Urinary bladder (tissue), 4 donors: ENCODE data around the gene AKR1A1. TPM values are rescaled to one million over a fixed set of nuclear protein-coding genes. Genes with fewer than 3 reads are reported as not detected.

ENCODE experiments used
- DNase-seq: peaks from one replicate; pipeline ENCODE4 v3.0.0-alpha.2; 2015; ENCODE audit errors: extremely low spot score
- H3K27ac ChIP-seq: one replicate; pipeline ENCODE4 v1.5.1; 2013; ENCODE audit warnings: low read depth, mild to moderate bottlenecking, moderate library complexity
- H3K36me3 ChIP-seq: one replicate; pipeline ENCODE4 v1.6.1; 2013; ENCODE audit warnings: mild to moderate bottlenecking, moderate library complexity; ENCODE audit not compliant: insufficient read depth
- H3K4me1 ChIP-seq: one replicate; pipeline ENCODE4 v1.6.1; 2013; ENCODE audit warnings: mild to moderate bottlenecking, moderate library complexity; ENCODE audit not compliant: insufficient read depth
- H3K4me3 ChIP-seq: one replicate; pipeline ENCODE4 v1.5.1; 2013; ENCODE audit warnings: low read depth, low read length
- WGBS: extraction: QIAGEN DNeasy Blood & Tissue Kit; methylation state at CpG from one replicate; pipeline ENCODE4 v1.1.7; 2013; 5-methylcytosine and 5-hydroxymethylcytosine counted together
- polyA plus RNA-seq: library from polyadenylated mRNA; stranded (reverse); fragments of 200-250 nt; gene quantifications from one replicate; pipeline ENCODE4 v1.2.3, GENCODE V29; 2013
- total RNA-seq: library from RNA; depleted of rRNA; stranded (reverse); fragments of >200 nt; gene quantifications from one replicate; pipeline ENCODE4 v1.2.3, GENCODE V29; 2014
- donor health status: healthy with polysubstance abuse.
- donor health status: healthy.

The AKR1A1 gene
- total and polyA plus RNA-seq, 2 donors = 76.1 to 101 TPM

GRCh38 chr1:45541193-45541592, 9.4 kb upstream of the AKR1A1 start:
- Histone ChIP-seq H3K36me3 (no peaks in the 10 kb centered on the region), H3K4me3 (no peak overlapping the region), H3K27ac (no peak overlapping the region), H3K4me1 (no peaks in the 10 kb centered on the region)
- no peak for DNase-seq
- WGBS = 91% methylated on average over 1 of the region's 1 CpG

GRCh38 chr1:45542591-45542990, 8.0 kb upstream of the AKR1A1 start:
- Histone ChIP-seq H3K4me3 (no peak overlapping the region), H3K4me1 (no peaks in the 10 kb centered on the region), H3K27ac (no peak overlapping the region), H3K36me3 (no peaks in the 10 kb centered on the region)
- no peak for DNase-seq
- WGBS = 77% methylated on average over 4 of the region's 4 CpGs

- 34% methylated on average over 8 of the region's 8 CpGs for WGBS
- no peaks in the 10 kb centered on the region for H3K36me3 ChIP-seq
- DNase-seq = no peak
- H3K4me3 ChIP-seq = no peak overlapping the region
- no peaks in the 10 kb centered on the region for H3K4me1 ChIP-seq
- no peak overlapping the region for H3K27ac ChIP-seq
Observed at GRCh38 chr1:45543581-45544417, 6.8 kb upstream of the AKR1A1 start.

- Histone ChIP-seq H3K4me1 (no peaks in the 10 kb centered on the region), H3K36me3 (no peaks in the 10 kb centered on the region), H3K27ac (no peak overlapping the region), H3K4me3 (no peak overlapping the region)
- WGBS = 80% methylated on average over 4 of the region's 4 CpGs
- no peak for DNase-seq
Observed at GRCh38 chr1:45544530-45544929, 6.1 kb upstream of the AKR1A1 start.

- WGBS = 52% methylated on average over 6 of the region's 6 CpGs
- no peak for DNase-seq
- H3K36me3 ChIP-seq = no peaks in the 10 kb centered on the region
- H3K27ac ChIP-seq = no peak overlapping the region
- H3K4me3 ChIP-seq = no peak overlapping the region
- H3K4me1 ChIP-seq = no peaks in the 10 kb centered on the region
Observed at GRCh38 chr1:45545019-45545493, 5.6 kb upstream of the AKR1A1 start.

- 85% methylated on average over 7 of the region's 7 CpGs for WGBS
- no peak for DNase-seq
- H3K4me1 ChIP-seq = no peaks in the 10 kb centered on the region
Observed at GRCh38 chr1:45545553-45546310, 4.9 kb upstream of the AKR1A1 start.

GRCh38 chr1:45551684-45552083, 1.1 kb downstream of the AKR1A1 start:
- no peak for DNase-seq
- 20% methylated on average over 3 of the region's 3 CpGs for WGBS
- Histone ChIP-seq H3K4me3 (peak overlapping the region; percentile 48), H3K27ac (no peak overlapping the region), H3K4me1 (no peaks in the 10 kb centered on the region), H3K36me3 (no peaks in the 10 kb centered on the region)

More at GRCh38 chr1:45545553-45546310, 4.9 kb upstream of the AKR1A1 start:
- no peak overlapping the region for H3K27ac ChIP-seq
- no peaks in the 10 kb centered on the region for H3K36me3 ChIP-seq
- no peak overlapping the region for H3K4me3 ChIP-seq

GRCh38 chr1:45552331-45552730, 1.7 kb downstream of the AKR1A1 start:
- no peak for DNase-seq
- Histone ChIP-seq H3K4me3 (no peak overlapping the region), H3K4me1 (no peaks in the 10 kb centered on the region), H3K27ac (no peak overlapping the region), H3K36me3 (no peaks in the 10 kb centered on the region)
- 87% methylated on average over 1 of the region's 1 CpG for WGBS

- H3K27ac ChIP-seq = no peak overlapping the region
- WGBS = 81% methylated on average over 6 of the region's 6 CpGs
- no peak overlapping the region for H3K4me3 ChIP-seq
- DNase-seq = no peak
- peaks cover 1% of the 10 kb centered on the region for H3K36me3 ChIP-seq
- no peaks in the 10 kb centered on the region for H3K4me1 ChIP-seq
Observed at GRCh38 chr1:45554198-45554597, 3.6 kb downstream of the AKR1A1 start.

- H3K4me1 ChIP-seq = no peaks in the 10 kb centered on the region
- H3K27ac ChIP-seq = no peak overlapping the region
- H3K36me3 ChIP-seq = peaks cover 5% of the 10 kb centered on the region
- no peak overlapping the region for H3K4me3 ChIP-seq
- no peak for DNase-seq
- 71% methylated on average over 3 of the region's 3 CpGs for WGBS
Observed at GRCh38 chr1:45557422-45557944, 6.9 kb downstream of the AKR1A1 start.

GRCh38 chr1:45563843-45564242, 13.2 kb downstream of the AKR1A1 start:
- Histone ChIP-seq H3K4me1 (no peaks in the 10 kb centered on the region), H3K27ac (no peak overlapping the region), H3K36me3 (peaks cover 5% of the 10 kb centered on the region), H3K4me3 (no peak overlapping the region)
- 94% methylated on average over 2 of the region's 2 CpGs for WGBS
- no peak for DNase-seq

- WGBS = 28% methylated on average over 5 of the region's 5 CpGs
- no peak for DNase-seq
- Histone ChIP-seq H3K27ac (no peak overlapping the region), H3K4me1 (no peaks in the 10 kb centered on the region), H3K36me3 (peaks cover 5% of the 10 kb centered on the region), H3K4me3 (no peak overlapping the region)
Observed at GRCh38 chr1:45566722-45567121, 16.1 kb downstream of the AKR1A1 start.

- peaks cover 2% of the 10 kb centered on the region for H3K36me3 ChIP-seq
- no peaks in the 10 kb centered on the region for H3K4me1 ChIP-seq
- H3K4me3 ChIP-seq = no peak overlapping the region
- H3K27ac ChIP-seq = no peak overlapping the region
- 90% methylated on average over 7 of the region's 7 CpGs for WGBS
- no peak for DNase-seq
Observed at GRCh38 chr1:45567911-45568310, 17.3 kb downstream of the AKR1A1 start.

- Histone ChIP-seq H3K4me3 (no peak overlapping the region), H3K27ac (no peak overlapping the region), H3K4me1 (no peaks in the 10 kb centered on the region), H3K36me3 (peaks cover 2% of the 10 kb centered on the region)
- DNase-seq = no peak
- 79% methylated on average over 4 of the region's 4 CpGs for WGBS
Observed at GRCh38 chr1:45568421-45568820, 17.8 kb downstream of the AKR1A1 start.
